Panc1 (cell line): Measurements from ENCODE around the gene GABRG3. TPM values are rescaled to one million over a fixed set of nuclear protein-coding genes. Genes with fewer than 3 reads are reported as not detected.

ENCODE experiments used
- ATAC-seq: fragments of 200-7000 bp; cut with Tn5 transposase; 2 replicates; pipeline ENCODE4 v1.9.1; 2020; ENCODE audit warnings: mild to moderate bottlenecking, moderate library complexity
- Bru-seq: library from RNA; stranded (reverse); fragments of 400-500 nt; gene quantifications from one replicate; lab custom pipeline; 2021; lab: Mats Ljungman, UMichigan
- BruChase-seq, 2 experiments: library from RNA; stranded (reverse); fragments of 400-500 nt; gene quantifications; one replicate each; lab custom pipeline; 2021; lab: Mats Ljungman, UMichigan
- BruUV-seq: library from RNA; stranded (reverse); fragments of 400-500 nt; replicated peaks from 2 replicates; lab custom pipeline; 2021; lab: Mats Ljungman, UMichigan
- CTCF ChIA-PET: fragments of 300-600 bp; sonication (Branson Sonifier 250); formaldehyde crosslinking; loops from one replicate; lab custom pipeline; 2022; ENCODE audit warnings: antibody characterized with exemption; lab: Charles Lee
- POLR2A ChIA-PET: fragments of 300-600 bp; sonication (Branson Sonifier 250); formaldehyde crosslinking; loops from one replicate; lab custom pipeline; 2022; ENCODE audit warnings: antibody characterized with exemption; lab: Charles Lee
- DNase-seq: peaks from one replicate; pipeline ENCODE4 v3.0.0-alpha.2; 2010; ENCODE audit warnings: low read depth, low spot score
- H3K27ac ChIP-seq: 2 replicates; pipeline ENCODE4 v1.5.1; 2011; ENCODE audit warnings: mild to moderate bottlenecking, low read length, inconsistent platforms
- H3K27me3 ChIP-seq: fragments of 200-500 bp; sonication (Bioruptor generic); 2 replicates; pipeline ENCODE4 v1.6.0; 2014; ENCODE audit warnings: low read length, inconsistent platforms; ENCODE audit not compliant: control insufficient read depth, insufficient read depth
- H3K36me3 ChIP-seq: fragments of 200-500 bp; sonication (Bioruptor generic); 2 replicates; pipeline ENCODE4 v1.5.1; 2014; ENCODE audit warnings: inconsistent platforms, mild to moderate bottlenecking, low read length, moderate library complexity; ENCODE audit not compliant: control insufficient read depth, insufficient read depth
- H3K4me1 ChIP-seq: 2 replicates; pipeline ENCODE4 v1.5.1; 2011; ENCODE audit warnings: inconsistent platforms, mild to moderate bottlenecking, low read length, moderate library complexity; ENCODE audit not compliant: control insufficient read depth, insufficient read depth
- H3K4me3 ChIP-seq, 2 experiments: 2 replicates each; pipeline ENCODE4 v1.5.1; 2011 to 2012; ENCODE audit warnings: low read depth in 2 of 2, low read length in 2 of 2, mild to moderate bottlenecking in 2 of 2, inconsistent platforms in 1 of 2, moderate library complexity in 1 of 2
- H3K9me3 ChIP-seq: fragments of 200-500 bp; sonication (Bioruptor generic); 2 replicates; pipeline ENCODE4 v1.5.1; 2014; ENCODE audit warnings: low read depth, mild to moderate bottlenecking, inconsistent platforms, low read length, moderate library complexity; ENCODE audit not compliant: control insufficient read depth, insufficient read depth
- POLR2AphosphoS5 ChIP-seq: IDR thresholded peaks from 2 replicates; pipeline ENCODE4 v1.6.1; 2012; ENCODE audit warnings: mild to moderate bottlenecking, low read depth, low read length, moderate library complexity
- REST ChIP-seq, 2 experiments: IDR thresholded peaks; 2 replicates each; pipeline ENCODE4 v1.6.1; 2011 to 2012; ENCODE audit warnings: low read depth in 2 of 2, control low read depth in 1 of 2, low read length in 1 of 2, mild to moderate bottlenecking in 1 of 2, moderate library complexity in 1 of 2; ENCODE audit not compliant: insufficient read depth in 1 of 2
- SIN3A ChIP-seq: IDR thresholded peaks from 2 replicates; pipeline ENCODE4 v1.6.1; 2012; ENCODE audit warnings: low read depth, mild to moderate bottlenecking, low read length, moderate library complexity, borderline replicate concordance; ENCODE audit not compliant: insufficient read depth
- TCF7L2 ChIP-seq: IDR thresholded peaks from 2 replicates; pipeline ENCODE4 v1.6.1; 2011; ENCODE audit warnings: mild to moderate bottlenecking, low read depth, low read length, inconsistent platforms
- in situ Hi-C: cut with HindIII; loops from 2 replicates; pipeline ENCODE4 v1.10.0; 2016; ENCODE audit warnings: low sequenced_read_pairs, low pct_unique_long_range_greater_than_20kb
- intact Hi-C: fragments of 100-400 bp; cut with micrococcal nuclease; formaldehyde crosslinking; loops from one replicate; pipeline ENCODE4 v1.10.0; 2022; ENCODE audit not compliant: unreplicated experiment
- long read RNA-seq: library from polyadenylated mRNA; unstranded; transcript quantifications from one replicate; pipeline ENCODE4 v2.0.0, GENCODE V29; 2021; ENCODE audit not compliant: unreplicated experiment
- polyA plus RNA-seq: library from polyadenylated mRNA; unstranded; fragments of >200 nt; gene quantifications from one replicate; pipeline ENCODE4 v1.2.1, GENCODE V29; 2012; ENCODE audit warnings: missing spikeins; ENCODE audit not compliant: insufficient read length
- total RNA-seq: library from RNA; stranded (reverse); gene quantifications from one replicate; pipeline ENCODE4 v1.2.1, GENCODE V29; 2021; ENCODE audit not compliant: unreplicated experiment
- TF ChIP-seq, protein P1 (sequence below): fragments of 450-650 bp; IDR thresholded peaks from 2 replicates; pipeline ENCODE4 v1.5.1; 2017; ENCODE audit warnings: mild to moderate bottlenecking

GABRG3 gene
- total RNA-seq (not detected), Bru-seq, nascent RNA (percentile 0 among the genes with signal in this experiment), BruChase-seq, experiment 1, labeled RNA remaining after a 2-hour chase (percentile 1 among the genes with signal in this experiment), BruChase-seq, experiment 2, labeled RNA remaining after a 6-hour chase (percentile 2 among the genes with signal in this experiment)
- not detected for polyA plus RNA-seq
- long read RNA-seq, result 0 reads

- ATAC-seq, result no peak
- BruUV-seq, result no TSS peak
- in situ Hi-C loops (no loop called here), intact Hi-C loops (no loop called here)
- CTCF ChIA-PET, result no interaction called here
- Histone ChIP-seq H3K36me3 (no peaks in the 10 kb centered on the region), H3K27ac (no peak within 1 kb of the TSS), H3K4me1 (no peaks in the 10 kb centered on the region), H3K27me3 (no peaks in the 10 kb centered on the region), H3K4me3 (no peak within 1 kb of the TSS), H3K9me3 (no peaks in the 10 kb centered on the region)
- POLR2A ChIA-PET, result no interaction called here
- no peak for TF ChIP-seq REST (IDR thresholded peaks at IDR 0.05; ENCODE audit: insufficient read depth in 1 of 2, low read depth in 2 of 2, low read length in 1 of 2)
- TF ChIP-seq TCF7L2, result no peak
- no peak for TF ChIP-seq POLR2AphosphoS5
- TF ChIP-seq, protein P1, sequence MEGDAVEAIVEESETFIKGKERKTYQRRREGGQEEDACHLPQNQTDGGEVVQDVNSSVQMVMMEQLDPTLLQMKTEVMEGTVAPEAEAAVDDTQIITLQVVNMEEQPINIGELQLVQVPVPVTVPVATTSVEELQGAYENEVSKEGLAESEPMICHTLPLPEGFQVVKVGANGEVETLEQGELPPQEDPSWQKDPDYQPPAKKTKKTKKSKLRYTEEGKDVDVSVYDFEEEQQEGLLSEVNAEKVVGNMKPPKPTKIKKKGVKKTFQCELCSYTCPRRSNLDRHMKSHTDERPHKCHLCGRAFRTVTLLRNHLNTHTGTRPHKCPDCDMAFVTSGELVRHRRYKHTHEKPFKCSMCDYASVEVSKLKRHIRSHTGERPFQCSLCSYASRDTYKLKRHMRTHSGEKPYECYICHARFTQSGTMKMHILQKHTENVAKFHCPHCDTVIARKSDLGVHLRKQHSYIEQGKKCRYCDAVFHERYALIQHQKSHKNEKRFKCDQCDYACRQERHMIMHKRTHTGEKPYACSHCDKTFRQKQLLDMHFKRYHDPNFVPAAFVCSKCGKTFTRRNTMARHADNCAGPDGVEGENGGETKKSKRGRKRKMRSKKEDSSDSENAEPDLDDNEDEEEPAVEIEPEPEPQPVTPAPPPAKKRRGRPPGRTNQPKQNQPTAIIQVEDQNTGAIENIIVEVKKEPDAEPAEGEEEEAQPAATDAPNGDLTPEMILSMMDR, result no peak
- TF ChIP-seq SIN3A, result no peak
- DNase-seq, result no peak
Observed at GRCh38 chr15:26970712-26971210, at the start of gene GABRG3. Gene GABRG3 (plus strand): TSS chr15:26971181.

- TF ChIP-seq SIN3A (no peak), TCF7L2 (no peak), REST (IDR thresholded peaks at IDR 0.05; ENCODE audit: insufficient read depth in 1 of 2, low read depth in 2 of 2, low read length in 1 of 2) (no peak), POLR2AphosphoS5 (no peak)
- TF ChIP-seq, protein P1, result no peak
- in situ Hi-C loops (no loop called here), intact Hi-C loops (no loop called here)
- Histone ChIP-seq H3K4me1 (no peaks in the 10 kb centered on the region), H3K9me3 (no peaks in the 10 kb centered on the region), H3K4me3 (no peak overlapping the region), H3K27me3 (no peaks in the 10 kb centered on the region), H3K36me3 (no peaks in the 10 kb centered on the region), H3K27ac (no peak overlapping the region)
- DNase-seq (no peak), ATAC-seq (no peak)
- BruUV-seq, result no TSS peak
- CTCF ChIA-PET, result no interaction called here
- POLR2A ChIA-PET, result no interaction called here
Observed at GRCh38 chr15:26921433-26921832, 49.5 kb upstream of the GABRG3 start.
